ENCODE data around the gene PRICKLE3.

The PRICKLE3 gene
- 4.9 to 6.3 reads per million in 2 donors for total RNA-seq

- peak; percentile 51 for DNase-seq
Measured at GRCh38 chrX:49186125-49187027, at the start of gene PRICKLE3. Gene PRICKLE3, minus strand, starts transcription at chrX:49186373. Its CDS starts 76 bp downstream, at chrX:49186297.

- DNase-seq = no peak
Measured at GRCh38 chrX:49233887-49234555, 47.8 kb upstream of the PRICKLE3 start.

GRCh38 chrX:49233176-49233575, 47.0 kb upstream of the PRICKLE3 start, which contains the start of gene CACNA1F:
Gene CACNA1F, minus strand, starts transcription at chrX:49233340. Its CDS starts 31 bp downstream, at chrX:49233309.
- no peak for DNase-seq

- DNase-seq = no peak
Measured at GRCh38 chrX:49232525-49232924, 46.4 kb upstream of the PRICKLE3 start.

GRCh38 chrX:49231333-49232000, 45.3 kb upstream of the PRICKLE3 start:
- no peak for DNase-seq

- no peak for DNase-seq
Measured at GRCh38 chrX:49230500-49231232, 44.5 kb upstream of the PRICKLE3 start.

- DNase-seq = no peak
Measured at GRCh38 chrX:49228185-49228584, 42.0 kb upstream of the PRICKLE3 start.

GRCh38 chrX:49227726-49228125, 41.6 kb upstream of the PRICKLE3 start:
- no peak for DNase-seq

GRCh38 chrX:49226946-49227345, 40.8 kb upstream of the PRICKLE3 start:
- DNase-seq = no peak

GRCh38 chrX:49225858-49226257, 39.7 kb upstream of the PRICKLE3 start:
- DNase-seq = no peak

- DNase-seq = no peak
Measured at GRCh38 chrX:49221868-49222267, 35.7 kb upstream of the PRICKLE3 start.

GRCh38 chrX:49220100-49220499, 33.9 kb upstream of the PRICKLE3 start:
- no peak for DNase-seq

- DNase-seq = no peak
Measured at GRCh38 chrX:49214996-49215526, 28.9 kb upstream of the PRICKLE3 start.

- no peak for DNase-seq
Measured at GRCh38 chrX:49214416-49214815, 28.2 kb upstream of the PRICKLE3 start.

- DNase-seq = no peak
Measured at GRCh38 chrX:49212861-49213260, 26.7 kb upstream of the PRICKLE3 start.

- no peak for DNase-seq
Measured at GRCh38 chrX:49212209-49212608, 26.0 kb upstream of the PRICKLE3 start.

- DNase-seq = no peak
Measured at GRCh38 chrX:49211074-49211473, 24.9 kb upstream of the PRICKLE3 start.

GRCh38 chrX:49210406-49210805, 24.2 kb upstream of the PRICKLE3 start:
- no peak for DNase-seq

- no peak for DNase-seq
Measured at GRCh38 chrX:49209434-49210251, 23.5 kb upstream of the PRICKLE3 start.

GRCh38 chrX:49208399-49208798, 22.2 kb upstream of the PRICKLE3 start:
- no peak for DNase-seq

- DNase-seq = no peak
Measured at GRCh38 chrX:49206543-49206942, 20.4 kb upstream of the PRICKLE3 start.
